Adipose tissue (tissue), 3 donors: ENCODE measurements around the gene GLTP. TPM values are rescaled to one million over a fixed set of nuclear protein-coding genes. Genes with fewer than 3 reads are reported as not detected.

Experiments
- H3K27ac ChIP-seq: one replicate; pipeline ENCODE4 v1.5.1; 2013; ENCODE audit warnings: low read depth, low read length
- WGBS, 3 donors: extraction: QIAGEN DNeasy Blood & Tissue Kit; methylation state at CpG; one replicate each; pipeline ENCODE4 v1.1.7; 2013; 5-methylcytosine and 5-hydroxymethylcytosine counted together
- polyA plus RNA-seq, 3 donors: library from polyadenylated mRNA; stranded (reverse); fragments of 200-250 nt; gene quantifications; one replicate each; pipeline ENCODE4 v1.2.3, GENCODE V29; 2013
- donor health status: healthy with polysubstance abuse.
- donor health status: Bipolar disorder and iron deficiency.
- donor health status: healthy.

GLTP gene
- polyA plus RNA-seq, 3 donors = 12.3 to 33.6 (median 19.1) TPM

DNA sequence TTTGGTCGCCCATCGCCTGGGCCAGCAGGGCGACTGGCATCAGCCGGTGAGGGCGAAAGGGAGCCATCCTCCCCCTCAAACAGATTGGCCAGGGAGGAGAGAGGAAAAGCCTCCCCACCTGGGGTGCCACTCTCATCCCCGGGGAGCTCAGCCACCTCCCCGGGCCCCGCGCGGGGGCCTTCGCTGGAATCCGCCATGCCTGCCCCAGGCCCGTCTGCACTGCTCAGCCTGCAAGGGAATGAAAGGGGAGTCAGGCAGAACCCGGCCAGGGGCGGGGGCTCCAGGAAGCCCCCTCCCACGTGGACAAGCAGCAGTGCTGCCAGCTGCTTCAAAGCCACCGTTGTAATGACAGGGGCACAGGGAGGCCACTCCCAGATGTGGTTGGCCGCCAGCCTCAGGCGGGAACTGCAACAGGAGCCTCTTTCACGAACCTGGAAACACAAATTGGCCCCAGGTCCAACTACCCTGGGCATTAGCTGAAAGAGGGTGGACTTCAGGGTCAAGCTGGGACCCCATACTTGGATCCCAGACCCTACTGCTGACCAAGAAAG lies 65.7 kb downstream of the GLTP start:
- no peak overlapping the region for H3K27ac ChIP-seq
- WGBS, 3 donors = 74 to 76% (median 75%) methylated on average over 20 of the region's 20 CpGs

DNA sequence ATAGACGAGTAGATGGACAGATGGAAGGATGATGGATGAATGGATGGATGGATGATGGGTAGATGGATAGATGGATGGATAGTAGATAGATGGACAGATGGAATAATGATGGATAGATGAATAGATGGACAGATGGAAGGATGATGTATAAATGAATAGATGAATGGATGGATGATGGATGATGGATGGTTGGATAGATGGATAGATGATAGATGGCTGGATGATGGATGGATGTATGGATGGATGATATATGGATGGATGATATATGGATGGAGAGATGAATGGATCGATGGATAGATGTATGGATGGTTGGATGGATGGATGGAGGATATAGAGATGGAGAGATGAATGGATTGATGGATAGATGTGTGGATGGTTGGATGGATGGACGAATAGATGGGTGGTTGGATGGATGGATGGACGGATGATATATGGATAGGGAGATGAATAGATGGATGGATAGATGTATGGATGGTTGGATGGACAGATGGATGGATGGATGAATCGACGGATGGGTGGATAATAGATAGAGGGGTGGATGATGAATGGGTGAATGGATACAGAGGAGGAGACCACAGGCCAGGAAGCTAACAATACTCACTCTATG lies 66.4 kb downstream of the GLTP start:
- no peak overlapping the region for H3K27ac ChIP-seq
- 91 to 96% (median 93%) methylated on average over 6 of the region's 6 CpGs for WGBS, 3 donors

DNA sequence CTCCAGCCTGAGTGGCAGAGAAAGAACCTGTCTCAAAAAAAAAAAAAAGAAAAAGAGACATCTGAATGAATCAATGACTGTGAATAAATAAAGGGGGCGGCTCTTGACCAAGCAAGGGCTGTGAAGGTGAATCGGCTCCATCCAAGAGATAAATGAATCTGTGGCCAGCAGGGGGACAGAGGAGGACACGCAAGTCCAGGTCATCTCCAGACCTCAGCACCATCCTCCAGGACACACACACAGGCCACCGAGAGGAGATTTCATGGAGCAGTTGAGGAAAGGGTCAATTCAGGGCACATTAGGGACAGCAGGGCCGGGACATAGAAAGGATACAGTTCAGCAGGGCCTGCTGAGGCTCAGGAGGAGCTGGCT lies 68.7 kb downstream of the GLTP start:
- H3K27ac ChIP-seq = no peak overlapping the region
- WGBS, 3 donors = 69 to 76% (median 74%) methylated on average over 5 of the region's 5 CpGs

DNA sequence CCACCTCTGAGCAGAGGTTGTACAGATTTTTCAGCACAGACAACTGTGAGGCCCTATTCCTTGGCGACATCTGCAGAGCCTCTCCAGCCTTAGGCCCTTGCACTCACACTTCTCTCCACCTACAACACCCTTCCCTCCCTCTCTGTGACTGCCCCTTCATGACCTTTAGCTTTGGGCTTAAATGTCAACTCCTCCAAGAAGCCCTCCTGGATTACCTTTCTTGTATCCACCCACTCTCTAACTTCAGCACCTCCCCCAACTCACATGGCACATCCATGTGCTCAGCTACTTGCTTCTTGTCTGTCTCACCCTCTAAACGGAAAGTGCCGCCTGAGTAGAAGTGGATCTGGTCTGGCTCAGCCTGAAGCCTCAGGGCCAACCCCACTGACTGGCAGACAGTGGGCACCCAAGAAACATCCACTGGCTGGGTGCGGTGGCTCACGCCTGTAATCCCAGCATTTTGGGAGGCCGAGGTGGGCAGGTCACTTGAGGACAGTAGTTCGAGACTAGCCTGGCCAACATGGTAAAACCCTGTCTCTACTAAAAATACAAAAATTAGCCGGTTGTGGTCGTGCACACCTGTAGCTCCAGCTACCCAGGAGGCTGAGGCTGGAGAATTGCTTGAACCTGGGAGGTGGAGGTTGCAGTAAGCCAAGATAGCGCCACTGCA lies 69.3 kb downstream of the GLTP start:
- no peak overlapping the region for H3K27ac ChIP-seq
- WGBS, 3 donors = 89 to 91% (median 91%) methylated on average over 10 of the region's 10 CpGs

DNA sequence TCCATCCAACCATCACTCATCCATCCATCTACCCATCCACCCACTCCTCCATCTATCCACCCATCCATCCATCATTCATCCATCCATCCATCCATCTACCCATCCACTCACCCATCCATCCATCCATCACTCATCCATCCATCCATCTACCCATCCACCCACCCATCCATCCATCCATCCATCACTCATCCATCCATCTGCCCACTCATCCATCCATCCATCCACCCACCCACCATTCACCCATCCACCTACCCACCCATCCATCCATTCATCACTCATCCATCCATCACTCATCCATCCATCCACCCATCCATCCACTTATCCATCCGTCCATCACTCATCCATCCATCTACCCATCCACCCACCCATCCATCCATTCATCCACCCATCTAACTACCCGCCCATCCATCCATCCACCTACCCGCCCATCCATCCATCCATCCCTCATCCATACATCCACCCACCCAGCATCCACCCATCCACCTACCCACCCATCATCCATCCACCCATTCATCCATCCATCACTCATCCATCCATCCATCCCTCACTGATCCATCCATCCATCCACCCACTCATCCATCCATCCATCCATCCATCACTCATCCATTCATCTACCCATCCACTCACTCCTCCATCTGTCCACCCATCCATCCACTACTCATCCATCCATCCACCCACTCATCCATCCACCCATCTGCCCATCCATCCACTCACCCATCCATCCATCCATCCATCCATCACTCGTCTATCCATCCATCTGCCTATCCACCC lies 71.3 kb downstream of the GLTP start:
- WGBS, 3 donors = 88 to 97% (median 95%) methylated on average over 4 of the region's 4 CpGs
- H3K27ac ChIP-seq = no peak overlapping the region

DNA sequence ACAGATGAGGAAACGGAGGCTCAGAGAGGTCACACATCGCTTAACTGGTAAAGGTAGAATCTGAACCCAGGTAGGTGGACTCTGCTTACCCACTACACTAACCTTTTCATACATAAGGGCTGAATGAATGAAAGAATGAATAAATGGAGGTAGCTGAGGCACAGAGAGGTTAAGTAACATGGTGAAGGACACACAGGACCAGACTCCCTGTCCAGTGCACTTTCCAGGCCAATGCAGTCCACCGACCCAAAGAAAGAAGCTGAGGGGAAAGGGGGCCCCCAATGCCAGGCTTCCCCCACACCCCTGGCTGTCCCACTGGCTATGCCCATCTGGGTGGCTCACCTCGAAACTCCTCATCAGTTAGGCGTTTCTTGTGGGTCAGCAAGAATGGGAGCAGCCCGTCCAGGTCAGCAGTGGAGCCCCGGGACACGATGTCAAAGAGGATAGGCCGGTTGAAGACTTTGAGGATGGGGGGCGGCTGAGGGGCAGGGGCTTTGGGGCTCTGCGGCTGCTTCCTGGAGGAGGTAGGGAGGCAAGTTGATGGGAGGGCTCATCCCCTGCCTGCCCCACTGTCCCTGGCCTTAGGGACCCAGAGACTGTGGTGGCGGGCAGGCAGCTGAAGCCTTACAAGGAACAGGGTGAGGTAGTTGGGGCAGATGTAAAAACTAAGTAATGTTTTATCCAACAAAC lies 72.2 kb downstream of the GLTP start:
- 95 to 96% (median 95%) methylated on average over 12 of the region's 12 CpGs for WGBS, 3 donors
- no peak overlapping the region for H3K27ac ChIP-seq

DNA sequence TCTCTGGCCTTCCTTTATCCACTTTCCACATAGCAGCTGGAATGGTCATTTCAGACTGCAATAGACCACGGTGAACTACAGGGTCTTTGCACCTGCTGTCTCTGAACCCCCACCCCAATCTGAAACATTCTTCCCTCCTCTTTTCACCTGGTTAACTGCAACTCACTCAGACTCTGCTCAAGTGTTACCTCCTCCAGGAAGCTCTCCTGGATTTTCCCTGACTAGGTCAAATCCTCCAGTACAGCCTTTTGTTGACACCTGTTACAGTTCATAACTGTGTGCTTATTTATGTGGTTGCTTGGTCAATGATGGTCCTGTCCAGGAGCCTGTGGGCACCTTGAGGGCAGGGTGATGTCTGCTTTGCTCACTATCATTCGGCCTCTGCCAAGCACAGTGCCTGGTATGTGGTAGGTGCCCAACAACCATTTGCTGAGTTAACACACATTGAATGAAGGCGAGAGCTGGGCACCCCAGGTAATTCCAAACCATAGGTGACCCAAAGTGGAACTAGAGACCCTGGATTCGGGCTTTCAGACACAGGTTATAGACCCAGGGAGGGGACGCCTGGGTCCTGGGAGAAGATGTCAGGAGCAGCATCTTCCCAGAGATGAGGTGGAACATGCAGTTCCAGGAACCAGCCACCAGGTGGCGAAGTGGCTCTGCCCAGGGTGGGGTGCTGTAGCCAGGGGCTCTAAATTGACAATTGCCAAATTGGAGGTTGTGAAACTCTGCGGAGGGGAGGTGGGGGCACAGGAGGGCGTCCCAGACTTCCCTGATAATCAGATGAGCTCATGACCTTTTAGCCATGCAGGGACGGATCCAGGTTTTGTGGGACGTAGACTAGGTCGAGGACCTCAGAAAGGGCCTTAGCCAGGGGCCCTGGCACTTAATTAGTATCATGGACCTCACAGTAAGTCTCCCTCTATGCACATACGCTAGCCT lies 75.2 kb downstream of the GLTP start:
- H3K27ac ChIP-seq = no peak overlapping the region
- 35 to 39% (median 37%) methylated on average over 12 of the region's 12 CpGs for WGBS, 3 donors

DNA sequence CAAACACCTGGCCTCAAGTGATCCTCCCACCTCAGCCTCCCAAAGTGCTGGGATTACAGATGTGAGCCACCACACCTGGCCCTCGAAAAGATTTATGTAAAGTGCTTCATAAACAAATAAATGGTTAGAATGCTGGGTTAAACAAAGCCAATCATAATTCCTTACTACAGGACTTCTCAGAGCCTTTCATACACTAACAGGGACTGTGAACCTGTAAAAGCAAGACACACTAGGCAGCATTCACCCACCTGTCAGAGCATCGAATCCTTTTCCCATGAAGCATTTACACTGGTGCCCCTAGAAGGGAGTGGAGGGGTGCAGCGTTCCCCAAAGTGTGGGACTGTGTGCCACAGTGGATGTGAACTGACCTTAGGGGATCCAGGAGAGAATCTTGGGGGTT lies 76.7 kb downstream of the GLTP start:
- 74 to 88% (median 87%) methylated on average over 3 of the region's 3 CpGs for WGBS, 3 donors
- H3K27ac ChIP-seq = no peak overlapping the region

DNA sequence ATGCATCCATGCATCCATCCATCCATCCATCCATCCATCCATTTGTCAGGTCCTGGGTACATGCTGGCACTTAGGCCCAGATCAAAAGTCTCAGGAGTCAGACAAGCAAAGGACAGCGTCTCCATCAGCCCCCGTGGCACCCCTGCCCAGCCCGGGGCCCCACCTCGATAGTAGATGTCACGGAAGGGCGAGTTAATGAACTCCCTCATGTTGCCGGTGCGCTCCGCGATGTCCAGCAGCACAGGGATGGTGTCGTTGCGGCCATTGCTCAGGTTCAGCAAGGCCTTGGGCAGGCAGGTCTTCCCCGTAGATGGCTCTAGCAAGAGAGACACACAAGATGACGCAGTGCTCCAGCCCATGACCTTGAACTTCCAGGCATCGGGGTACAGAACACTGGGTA lies 77.5 kb downstream of the GLTP start:
- H3K27ac ChIP-seq = no peak overlapping the region
- 94 to 95% (median 94%) methylated on average over 15 of the region's 15 CpGs for WGBS, 3 donors

Other genes starting within 250 kb of the GLTP start
- 1 to 10 TPM in 2 of 3 donors, under 1 TPM in 1; 0.34 to 2.1 (median 1.7) TPM for gene FAM222A, start 166.7 kb downstream of the GLTP start, polyA plus RNA-seq
- gene TRPV4, start 47.1 kb downstream of the GLTP start, polyA plus RNA-seq = 1 to 10 TPM in 2 of 3 donors, under 1 TPM in 1; 0.70 to 1.4 (median 1.3) TPM
- gene TCHP, start 19.7 kb upstream of the GLTP start, polyA plus RNA-seq = 1 to 10 TPM; 6.6 to 8.8 (median 8.0) TPM
- 10 to 100 TPM; 13.9 to 15.4 (median 14.0) TPM for gene GIT2, start 115.8 kb upstream of the GLTP start, polyA plus RNA-seq
- gene ANKRD13A, start 118.9 kb upstream of the GLTP start, polyA plus RNA-seq = 10 to 100 TPM; 10.2 to 16.8 (median 12.7) TPM
- 10 to 100 TPM in 1 of 3 donors, 1 to 10 TPM in 2; 4.6 to 12.1 (median 8.3) TPM for gene C12orf76, start 168.0 kb upstream of the GLTP start, polyA plus RNA-seq
- 1 to 10 TPM; 2.0 to 7.2 (median 2.7) TPM for gene IFT81, start 243.8 kb upstream of the GLTP start, polyA plus RNA-seq